Mesothelial cell of epicardium (in vitro differentiated cells): Measurements from ENCODE around the gene ZNF621. TPM values are rescaled to one million over a fixed set of nuclear protein-coding genes. Genes with fewer than 3 reads are reported as not detected.

Experiments used
- DNase-seq, 2 experiments: peaks; one replicate each; pipeline ENCODE4 v3.0.0; 2021; ENCODE audit warnings: low spot score in 2 of 2; ENCODE audit not compliant: unreplicated experiment in 2 of 2
- H3K27ac Mint-ChIP-seq: 2 replicates; pipeline ENCODE4 v1.8.0; 2021; ENCODE audit warnings: mixed read lengths
- H3K27me3 Mint-ChIP-seq: 2 replicates; pipeline ENCODE4 v1.8.0; 2021; ENCODE audit warnings: low read depth, mixed read lengths
- H3K36me3 Mint-ChIP-seq: 2 replicates; pipeline ENCODE4 v1.8.0; 2021; ENCODE audit warnings: mixed read lengths
- H3K4me1 Mint-ChIP-seq: 2 replicates; pipeline ENCODE4 v1.8.0; 2021; ENCODE audit warnings: mixed read lengths
- H3K4me3 Mint-ChIP-seq: 2 replicates; pipeline ENCODE4 v1.8.0; 2021; ENCODE audit warnings: mild to moderate bottlenecking, moderate library complexity, mixed read lengths
- H3K9me3 Mint-ChIP-seq: 2 replicates; pipeline ENCODE4 v1.8.0; 2021; ENCODE audit warnings: mixed read lengths
- CTCF ChIP-seq: fragments of 200-600 bp; sonication (generic); IDR thresholded peaks from one replicate; pipeline ENCODE4 v1.5.0; 2021; ENCODE audit warnings: antibody characterized with exemption; ENCODE audit not compliant: unreplicated experiment
- total RNA-seq: library from RNA; stranded (reverse); gene quantifications from 3 replicates; pipeline ENCODE4 v1.2.1, GENCODE V29; 2021

The ZNF621 gene
- total RNA-seq, 1 donor from 2014 or later = 30.4 TPM

DNA sequence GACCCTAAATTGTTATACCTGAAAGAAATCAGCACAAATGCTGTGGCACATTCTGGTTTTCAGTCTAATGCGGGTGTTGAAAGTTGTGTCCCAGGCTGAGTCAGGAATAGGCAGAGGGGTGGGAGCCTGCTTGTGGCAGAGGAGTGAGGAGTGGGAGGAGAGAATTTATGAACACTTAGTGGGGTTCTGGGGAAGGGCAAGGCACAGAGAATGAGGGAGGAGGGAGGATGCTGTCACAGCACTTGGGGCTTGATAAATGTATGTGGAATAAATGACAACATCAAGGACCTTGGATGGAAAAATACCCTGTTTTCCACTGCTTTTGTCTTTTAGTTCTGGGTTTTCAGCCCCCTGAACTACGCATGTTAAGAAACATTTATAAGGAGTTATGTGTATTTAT is 49.3 kb downstream of the ZNF621 start:
- Mint-ChIP-seq H3K4me3 (no peak overlapping the region), H3K4me1 (peaks cover 10% of the 10 kb centered on the region), H3K27me3 (no peaks in the 10 kb centered on the region), H3K36me3 (no peaks in the 10 kb centered on the region), H3K27ac (no peak overlapping the region), H3K9me3 (no peaks in the 10 kb centered on the region)
- TF ChIP-seq CTCF = no peak
- no peak for DNase-seq

GRCh38 chr3:40574661-40575060 is 49.9 kb downstream of the ZNF621 start:
- Mint-ChIP-seq H3K27me3 (no peaks in the 10 kb centered on the region), H3K27ac (no peak overlapping the region), H3K36me3 (no peaks in the 10 kb centered on the region), H3K4me3 (no peak overlapping the region), H3K4me1 (peaks cover 10% of the 10 kb centered on the region), H3K9me3 (no peaks in the 10 kb centered on the region)
- TF ChIP-seq CTCF = no peak
- DNase-seq = no peak

GRCh38 chr3:40576396-40576795 is 51.6 kb downstream of the ZNF621 start:
- no peaks in the 10 kb centered on the region for H3K9me3 Mint-ChIP-seq
- no peak overlapping the region for H3K4me3 Mint-ChIP-seq
- DNase-seq = no peak
- H3K36me3 Mint-ChIP-seq = no peaks in the 10 kb centered on the region
- peaks cover 2% of the 10 kb centered on the region for H3K27me3 Mint-ChIP-seq
- TF ChIP-seq CTCF = no peak
- peaks cover 4% of the 10 kb centered on the region for H3K4me1 Mint-ChIP-seq
- H3K27ac Mint-ChIP-seq = no peak overlapping the region

DNA sequence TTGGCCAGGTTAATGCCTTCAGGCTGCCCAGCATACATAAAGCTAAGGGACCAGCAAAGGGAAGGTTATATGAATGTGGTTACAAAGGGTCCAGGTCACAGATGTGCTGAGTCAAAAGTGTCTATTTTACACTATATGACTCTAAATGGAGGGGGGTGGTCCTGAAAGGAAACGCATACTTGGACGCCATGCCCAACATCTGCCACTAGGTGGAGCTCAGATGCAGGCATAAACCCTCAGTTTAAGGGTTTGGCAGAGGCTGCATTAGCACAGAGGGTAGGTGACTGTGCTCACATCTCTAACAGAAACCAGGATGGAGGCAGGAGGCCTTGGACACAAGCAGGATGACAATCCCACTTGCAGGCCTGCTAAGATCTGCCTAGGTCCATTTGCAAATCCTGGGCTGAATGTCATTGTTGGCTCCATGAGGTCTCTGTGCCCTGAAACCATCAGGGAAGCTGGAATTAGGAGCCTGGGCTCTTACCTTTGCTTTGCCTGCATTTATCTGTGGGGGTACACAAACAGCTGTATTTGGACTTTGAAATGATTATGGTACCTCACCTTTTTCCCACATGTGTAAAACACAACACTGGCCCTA is 55.8 kb downstream of the ZNF621 start:
- peaks cover 19% of the 10 kb centered on the region for H3K4me1 Mint-ChIP-seq
- no peak overlapping the region for H3K4me3 Mint-ChIP-seq
- DNase-seq = peak; percentile 46 to 81
- peak; percentile 98 for TF ChIP-seq CTCF
- H3K36me3 Mint-ChIP-seq = no peaks in the 10 kb centered on the region
- H3K27me3 Mint-ChIP-seq = peaks cover 2% of the 10 kb centered on the region
- H3K27ac Mint-ChIP-seq = no peak overlapping the region
- no peaks in the 10 kb centered on the region for H3K9me3 Mint-ChIP-seq

DNA sequence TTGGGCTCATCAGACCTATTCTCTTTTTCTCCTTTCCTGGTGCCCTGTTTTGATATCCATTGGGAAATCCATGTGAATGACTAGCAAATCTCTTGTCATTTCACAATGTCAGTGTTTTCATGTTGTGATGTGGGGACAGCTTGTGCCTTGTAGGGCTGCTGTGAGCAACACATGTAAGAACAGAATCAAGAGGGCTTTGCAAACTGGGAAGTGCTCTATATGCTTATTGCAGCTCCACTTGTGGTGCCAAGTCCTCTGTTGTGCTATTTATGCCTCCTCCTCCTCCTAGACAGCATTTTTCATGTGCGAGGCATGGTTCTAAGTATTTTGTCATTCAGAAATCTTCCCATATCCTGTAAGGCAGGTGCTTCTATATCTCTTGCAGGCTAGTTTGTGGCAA is 56.4 kb downstream of the ZNF621 start:
- Mint-ChIP-seq H3K27me3 (peaks cover 4% of the 10 kb centered on the region), H3K36me3 (no peaks in the 10 kb centered on the region), H3K9me3 (no peaks in the 10 kb centered on the region), H3K4me3 (no peak overlapping the region), H3K27ac (no peak overlapping the region), H3K4me1 (peaks cover 21% of the 10 kb centered on the region)
- no peak for DNase-seq
- TF ChIP-seq CTCF = no peak

DNA sequence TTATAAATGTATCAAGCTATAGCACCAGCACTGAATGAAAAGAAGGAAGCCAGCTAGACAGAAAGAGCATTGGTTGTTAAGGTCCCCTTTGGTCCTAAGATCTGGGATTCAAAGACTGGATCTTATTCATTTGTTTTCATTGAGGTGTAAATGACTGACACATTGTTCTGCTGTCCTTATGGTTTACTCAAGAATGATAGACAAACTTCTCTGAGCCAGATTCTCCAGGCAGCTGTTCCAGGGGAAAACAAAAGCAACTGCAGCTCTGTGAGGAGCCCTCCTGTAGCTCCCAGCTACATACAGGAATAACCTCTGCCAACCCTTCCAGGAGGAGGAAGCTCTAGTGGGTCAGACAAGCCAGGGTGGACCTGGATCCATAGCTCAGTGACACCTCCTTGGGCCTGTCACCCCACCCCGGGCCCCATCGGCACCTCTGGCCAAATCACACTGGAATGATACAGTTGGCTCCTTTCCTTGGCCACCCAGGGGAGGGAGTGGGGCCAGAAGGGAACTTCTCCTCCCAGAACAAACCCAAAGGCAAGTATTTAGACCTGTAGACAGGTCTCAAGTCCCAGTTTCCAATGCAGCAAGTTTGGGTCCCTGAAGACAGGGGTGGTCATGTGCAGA is 57.8 kb downstream of the ZNF621 start:
- Mint-ChIP-seq H3K27ac (no peak overlapping the region), H3K9me3 (no peaks in the 10 kb centered on the region), H3K4me3 (no peak overlapping the region), H3K36me3 (no peaks in the 10 kb centered on the region), H3K27me3 (peaks cover 4% of the 10 kb centered on the region), H3K4me1 (peaks cover 22% of the 10 kb centered on the region)
- DNase-seq = no peak
- TF ChIP-seq CTCF = no peak
